Bronchial epithelial cell (primary cell): ENCODE data around the gene ABCA4. TPM values are rescaled to one million over a fixed set of nuclear protein-coding genes. Genes with fewer than 3 reads are reported as not detected.

Experiments used
- DNase-seq: peaks from one replicate; pipeline ENCODE4 v3.0.0-alpha.2; 2010; ENCODE audit warnings: low read depth
- FAIRE-seq: peaks from 2 replicates; lab custom pipeline; 2011; peaks lifted over from hg19 to GRCh38; lab: Jason Lieb, UNC
- H3K27me3 ChIP-seq: 2 replicates; pipeline ENCODE4 v1.5.1; 2011; ENCODE audit warnings: low read length; ENCODE audit not compliant: control insufficient read depth, insufficient read depth
- H3K36me3 ChIP-seq: 2 replicates; pipeline ENCODE4 v1.5.1; 2011; ENCODE audit warnings: low read length; ENCODE audit not compliant: control insufficient read depth, insufficient read depth
- H3K4me3 ChIP-seq: 2 replicates; pipeline ENCODE4 v1.5.1; 2011; ENCODE audit warnings: mild to moderate bottlenecking, low read depth, low read length, control low read depth
- total RNA-seq: library from RNA; depleted of rRNA; stranded (reverse); fragments of >200 nt; gene quantifications from 2 replicates; pipeline ENCODE4 v1.2.1, GENCODE V29; 2014
- TF ChIP-seq, protein P1 (sequence below): IDR thresholded peaks from 2 replicates; pipeline ENCODE4 v1.5.1; 2011; ENCODE audit warnings: mild to moderate bottlenecking, moderate library complexity, low read length, control low read depth, inconsistent platforms; ENCODE audit not compliant: insufficient read depth, severe bottlenecking

The ABCA4 gene
- total RNA-seq, 1 donor from 2014 or later = under 0.01 TPM

DNA sequence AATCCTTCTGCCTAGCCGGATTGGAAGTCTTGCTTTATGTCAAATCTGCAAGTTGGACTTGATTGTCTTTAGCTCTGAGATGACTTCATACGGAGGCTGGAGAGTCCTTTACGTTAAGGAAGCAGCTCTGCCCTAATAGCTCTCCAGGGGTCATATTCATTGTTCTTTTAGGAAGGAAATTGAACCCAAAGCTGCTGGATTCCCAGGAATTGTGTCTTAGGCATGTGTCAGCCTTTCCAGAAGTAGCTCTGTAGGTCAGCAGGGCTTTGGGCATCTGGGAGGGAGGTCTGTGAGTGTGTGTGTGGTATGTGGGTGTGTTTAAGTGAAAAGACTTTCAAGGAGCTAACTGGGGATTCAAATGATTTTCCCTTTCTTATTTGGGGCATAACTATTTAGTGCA is 82.4 kb downstream of the ABCA4 start:
- no peak for DNase-seq
- no peak overlapping the region for H3K4me3 ChIP-seq
- no peak for FAIRE-seq
- no peaks in the 10 kb centered on the region for H3K36me3 ChIP-seq
- no peaks in the 10 kb centered on the region for H3K27me3 ChIP-seq
- TF ChIP-seq, protein P1, sequence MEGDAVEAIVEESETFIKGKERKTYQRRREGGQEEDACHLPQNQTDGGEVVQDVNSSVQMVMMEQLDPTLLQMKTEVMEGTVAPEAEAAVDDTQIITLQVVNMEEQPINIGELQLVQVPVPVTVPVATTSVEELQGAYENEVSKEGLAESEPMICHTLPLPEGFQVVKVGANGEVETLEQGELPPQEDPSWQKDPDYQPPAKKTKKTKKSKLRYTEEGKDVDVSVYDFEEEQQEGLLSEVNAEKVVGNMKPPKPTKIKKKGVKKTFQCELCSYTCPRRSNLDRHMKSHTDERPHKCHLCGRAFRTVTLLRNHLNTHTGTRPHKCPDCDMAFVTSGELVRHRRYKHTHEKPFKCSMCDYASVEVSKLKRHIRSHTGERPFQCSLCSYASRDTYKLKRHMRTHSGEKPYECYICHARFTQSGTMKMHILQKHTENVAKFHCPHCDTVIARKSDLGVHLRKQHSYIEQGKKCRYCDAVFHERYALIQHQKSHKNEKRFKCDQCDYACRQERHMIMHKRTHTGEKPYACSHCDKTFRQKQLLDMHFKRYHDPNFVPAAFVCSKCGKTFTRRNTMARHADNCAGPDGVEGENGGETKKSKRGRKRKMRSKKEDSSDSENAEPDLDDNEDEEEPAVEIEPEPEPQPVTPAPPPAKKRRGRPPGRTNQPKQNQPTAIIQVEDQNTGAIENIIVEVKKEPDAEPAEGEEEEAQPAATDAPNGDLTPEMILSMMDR = no peak

DNA sequence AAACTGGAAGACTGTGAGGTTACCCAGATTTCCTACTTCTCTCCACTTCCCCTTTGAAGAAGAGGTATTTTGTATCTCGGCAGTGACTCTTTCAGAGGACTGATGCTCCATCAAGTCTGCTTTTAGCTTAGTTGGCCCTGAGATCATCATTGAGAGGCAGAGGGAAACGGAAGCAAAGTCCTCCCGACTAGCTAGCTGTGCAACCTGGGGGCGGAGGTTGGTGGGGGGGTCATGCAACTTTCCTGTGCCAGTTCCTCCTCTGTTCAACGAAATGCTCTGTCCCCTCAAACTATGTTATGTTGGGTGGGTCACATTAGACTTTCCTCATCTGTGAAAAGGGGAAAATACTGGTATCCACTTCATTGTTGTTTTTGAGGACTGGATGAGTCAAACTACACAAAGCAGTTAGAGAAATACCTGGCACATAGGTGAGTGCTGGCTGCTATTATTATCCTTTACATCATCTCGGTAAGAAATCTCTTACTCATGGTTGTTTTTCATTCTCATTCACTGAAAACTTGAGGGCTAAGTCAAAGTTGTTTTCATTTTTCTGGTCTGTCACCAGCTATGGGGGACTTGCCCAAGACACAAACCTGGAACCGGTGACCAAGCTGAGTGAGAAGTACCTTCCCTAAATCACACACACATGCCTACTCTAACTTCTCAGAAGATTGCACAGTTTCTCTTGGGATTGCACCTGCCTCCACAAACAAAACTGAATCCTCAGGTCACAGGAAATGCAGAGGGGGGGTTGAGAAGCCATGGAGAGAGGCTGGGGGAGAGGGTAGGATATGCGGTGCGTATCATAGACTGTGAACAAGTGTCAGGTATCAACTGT is 83.3 kb downstream of the ABCA4 start:
- Histone ChIP-seq H3K36me3 (no peaks in the 10 kb centered on the region), H3K27me3 (no peaks in the 10 kb centered on the region), H3K4me3 (no peak overlapping the region)
- FAIRE-seq (no peak), DNase-seq (peak; percentile 94)
- TF ChIP-seq, protein P1 = no peak

DNA sequence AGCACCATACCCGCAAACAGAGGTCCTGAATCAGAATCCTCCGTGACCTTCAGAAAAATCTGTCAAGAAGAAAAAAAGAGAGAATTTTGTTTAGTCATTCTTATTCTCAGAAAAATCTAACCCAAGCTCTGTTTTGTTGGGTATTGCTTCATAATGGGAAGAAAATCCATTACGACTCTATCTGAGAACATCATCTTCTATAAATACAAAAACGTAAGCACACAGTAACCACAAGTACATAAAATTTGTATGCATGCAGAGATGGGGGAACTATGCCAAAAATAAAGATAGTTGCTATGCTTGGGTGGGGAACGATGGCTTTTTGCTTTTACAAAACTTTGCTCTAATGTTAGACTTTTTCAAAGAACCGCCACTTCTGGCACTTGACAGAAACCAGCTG is 84.2 kb downstream of the ABCA4 start:
- TF ChIP-seq, protein P1 = no peak
- DNase-seq (no peak), FAIRE-seq (no peak)
- Histone ChIP-seq H3K36me3 (no peaks in the 10 kb centered on the region), H3K27me3 (no peaks in the 10 kb centered on the region), H3K4me3 (no peak overlapping the region)

DNA sequence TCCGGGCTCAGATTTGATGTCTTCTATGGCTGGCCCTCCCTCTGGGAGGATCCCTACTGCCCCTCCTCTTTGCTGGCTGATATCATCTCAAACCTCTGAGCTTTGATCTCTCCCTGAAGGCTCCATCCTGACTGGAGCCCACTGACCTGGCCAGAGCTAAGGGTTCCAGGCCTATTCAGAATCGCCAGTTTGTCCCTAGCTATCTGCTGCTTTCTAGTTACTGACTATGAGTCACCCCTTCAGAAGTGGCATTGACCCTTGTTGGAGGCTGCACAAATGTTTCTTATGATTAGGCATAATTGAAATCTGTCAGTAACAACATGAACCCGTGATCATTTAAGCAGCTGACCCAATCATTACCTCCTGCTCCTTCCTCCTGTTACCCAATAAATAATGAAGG is 87.1 kb downstream of the ABCA4 start:
- no peaks in the 10 kb centered on the region for H3K27me3 ChIP-seq
- FAIRE-seq (no peak), DNase-seq (no peak)
- TF ChIP-seq, protein P1 = no peak
- H3K36me3 ChIP-seq = no peaks in the 10 kb centered on the region
- no peak overlapping the region for H3K4me3 ChIP-seq

DNA sequence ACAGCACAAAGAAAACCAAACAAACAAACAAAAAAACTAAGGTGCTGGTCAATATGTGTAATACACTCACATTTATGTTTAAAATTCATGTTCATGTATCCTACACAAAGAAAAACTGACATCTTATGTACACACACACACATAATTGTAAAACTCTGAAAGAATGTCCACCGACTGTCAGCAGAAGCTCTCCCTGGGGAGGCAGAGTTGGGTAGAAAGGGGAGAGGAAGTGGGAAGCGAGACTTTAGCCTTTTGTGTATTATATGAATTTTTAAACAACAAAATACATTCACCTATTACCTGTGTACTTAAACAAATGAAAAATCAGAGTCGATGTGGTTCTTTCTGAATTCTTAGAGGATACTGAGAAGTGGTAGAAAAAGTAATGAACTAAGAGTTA is 88.3 kb downstream of the ABCA4 start:
- DNase-seq = no peak
- TF ChIP-seq, protein P1 = no peak
- FAIRE-seq = no peak
- no peaks in the 10 kb centered on the region for H3K27me3 ChIP-seq
- no peak overlapping the region for H3K4me3 ChIP-seq
- no peaks in the 10 kb centered on the region for H3K36me3 ChIP-seq
